PC-9 (cell line): ENCODE results near the gene AKAP6. TPM values are rescaled to one million over a fixed set of nuclear protein-coding genes. Genes with fewer than 3 reads are reported as not detected.

ENCODE experiments used
- BruUV-seq: library from RNA; stranded (reverse); fragments of 400-500 nt; replicated peaks from 2 replicates; lab custom pipeline; 2021; lab: Mats Ljungman, UMichigan
- CTCF ChIA-PET: fragments of 300-600 bp; sonication (Branson Sonifier 250); formaldehyde crosslinking; loops from one replicate; lab custom pipeline; 2022; ENCODE audit warnings: antibody characterized with exemption; lab: Charles Lee
- POLR2A ChIA-PET: fragments of 300-600 bp; sonication (Branson Sonifier 250); formaldehyde crosslinking; loops from one replicate; lab custom pipeline; 2022; ENCODE audit warnings: antibody characterized with exemption; ENCODE audit not compliant: unreplicated experiment; lab: Charles Lee
- DNase-seq, 2 experiments: peaks; one replicate each; pipeline versions ENCODE4 v3.0.0 to v3.0.0-alpha.2; 2015 to 2022; ENCODE audit warnings: mixed read lengths in 1 of 2
- H2AFZ ChIP-seq: fragments of 200-600 bp; sonication (generic); 2 replicates; pipeline ENCODE4 v1.8.1; 2017; ENCODE audit warnings: antibody characterized with exemption
- H3F3A ChIP-seq: fragments of 200-600 bp; sonication (generic); 2 replicates; pipeline ENCODE4 v1.8.1; 2017; ENCODE audit warnings: antibody characterized with exemption, mild to moderate bottlenecking, low read depth; ENCODE audit not compliant: insufficient read depth
- H3K27ac ChIP-seq: fragments of 200-600 bp; sonication (generic); 2 replicates; pipeline ENCODE4 v1.6.1; 2016; ENCODE audit warnings: mixed run types
- H3K27me3 ChIP-seq: fragments of 200-600 bp; sonication (generic); 2 replicates; pipeline ENCODE4 v1.6.1; 2016; ENCODE audit warnings: low read depth, mixed run types; ENCODE audit not compliant: insufficient read depth
- H3K36me3 ChIP-seq: fragments of 200-600 bp; sonication (generic); 2 replicates; pipeline ENCODE4 v1.6.1; 2016; ENCODE audit warnings: low read depth, mixed run types
- H3K4me1 ChIP-seq: fragments of 200-600 bp; sonication (generic); replicated peaks from 2 replicates; pipeline ENCODE4 v1.6.1; 2016; ENCODE audit warnings: mixed run types; ENCODE audit not compliant: insufficient read depth
- H3K4me2 ChIP-seq: fragments of 200-600 bp; sonication (generic); 2 replicates; pipeline ENCODE4 v1.6.1; 2017; ENCODE audit warnings: mixed run types
- H3K4me3 ChIP-seq: fragments of 200-600 bp; sonication (generic); 2 replicates; pipeline ENCODE4 v1.6.1; 2016; ENCODE audit warnings: mixed run types
- H3K79me2 ChIP-seq: fragments of 200-600 bp; sonication (generic); 2 replicates; pipeline ENCODE4 v1.6.1; 2017; ENCODE audit warnings: low read depth, mixed run types
- H3K9me2 ChIP-seq: fragments of 200-600 bp; sonication (generic); 2 replicates; pipeline ENCODE4 v1.8.1; 2017; ENCODE audit warnings: mild to moderate bottlenecking; ENCODE audit not compliant: insufficient read depth
- H3K9me3 ChIP-seq: fragments of 200-600 bp; sonication (generic); 2 replicates; pipeline ENCODE4 v1.8.1; 2016; ENCODE audit warnings: low read depth; ENCODE audit not compliant: insufficient read depth
- H4K20me1 ChIP-seq: fragments of 200-600 bp; sonication (generic); 2 replicates; pipeline ENCODE4 v1.8.1; 2017; ENCODE audit not compliant: insufficient read depth
- CTCF ChIP-seq: fragments of 200-600 bp; sonication (generic); conservative IDR thresholded peaks from 2 replicates; pipeline ENCODE4 v1.6.1; 2017; ENCODE audit warnings: mixed run types, antibody characterized with exemption, mild to moderate bottlenecking, moderate library complexity
- EZH2 ChIP-seq: fragments of 200-600 bp; sonication (generic); IDR thresholded peaks from 2 replicates; pipeline ENCODE4 v1.8.0; 2017; ENCODE audit warnings: antibody characterized with exemption, low read depth
- intact Hi-C: fragments of 100-400 bp; cut with micrococcal nuclease; formaldehyde crosslinking; loops from one replicate; pipeline ENCODE4 v1.10.0; 2022; ENCODE audit not compliant: unreplicated experiment
- total RNA-seq: library from RNA; stranded (reverse); gene quantifications from 2 replicates; pipeline ENCODE4 v1.2.3, GENCODE V29; 2021

Gene AKAP6
- total RNA-seq, 1 experiment from 2014 or later: 2.8 TPM

DNA sequence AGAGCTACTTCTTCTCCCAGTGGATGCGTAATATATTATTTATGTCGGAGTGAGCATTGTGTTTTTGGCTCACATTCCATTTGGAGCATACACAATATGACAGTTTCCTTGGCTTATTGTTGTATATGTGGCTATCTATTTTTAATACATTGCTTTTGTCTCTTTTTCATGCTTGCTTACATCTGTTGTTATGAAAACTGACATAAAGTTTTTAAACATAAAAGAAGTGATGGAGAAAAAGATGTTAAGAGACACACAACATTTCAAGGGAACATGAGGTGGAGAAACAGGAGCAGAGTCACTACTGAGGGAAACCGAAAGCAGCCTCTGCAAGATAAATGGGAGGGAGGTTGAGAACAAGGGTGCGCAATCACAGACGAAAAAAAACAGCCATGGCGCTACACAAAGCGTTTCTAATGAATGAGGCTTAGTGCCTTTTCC, 381.2 kb downstream of the AKAP6 start:
- no peak overlapping the region for H3K27ac ChIP-seq
- no TSS peak for BruUV-seq
- no peaks in the 10 kb centered on the region for H4K20me1 ChIP-seq
- H3K79me2 ChIP-seq: no peaks in the 10 kb centered on the region
- no peak for DNase-seq
- H3K9me2 ChIP-seq: no peaks in the 10 kb centered on the region
- H3K4me3 ChIP-seq: no peak overlapping the region
- intact Hi-C loops: loop anchor here (2.0 to 5.0 kb wide), 2 partner anchors 1083 to 1612 kb away; no protein-coding TSS in a partner anchor
- no peaks in the 10 kb centered on the region for H3K27me3 ChIP-seq
- POLR2A ChIA-PET: no interaction called here
- CTCF ChIA-PET: no interaction called here
- no peak overlapping the region for H2AFZ ChIP-seq
- H3K4me2 ChIP-seq: no peak overlapping the region
- no peaks in the 10 kb centered on the region for H3K36me3 ChIP-seq
- no peaks in the 10 kb centered on the region for H3K4me1 ChIP-seq
- no peaks in the 10 kb centered on the region for H3F3A ChIP-seq
- no peaks in the 10 kb centered on the region for H3K9me3 ChIP-seq
- TF ChIP-seq EZH2 (no peak), CTCF (no peak)

- CTCF ChIA-PET: no interaction called here
- H3K27ac ChIP-seq: no peak overlapping the region
- no peaks in the 10 kb centered on the region for H3K4me1 ChIP-seq
- no peaks in the 10 kb centered on the region for H3F3A ChIP-seq
- TF ChIP-seq CTCF (peak; percentile 72), EZH2 (no peak)
- no peaks in the 10 kb centered on the region for H3K36me3 ChIP-seq
- no peak overlapping the region for H2AFZ ChIP-seq
- DNase-seq: no peak
- no TSS peak for BruUV-seq
- no peak overlapping the region for H3K4me3 ChIP-seq
- no peaks in the 10 kb centered on the region for H3K9me3 ChIP-seq
- no peaks in the 10 kb centered on the region for H4K20me1 ChIP-seq
- no peaks in the 10 kb centered on the region for H3K9me2 ChIP-seq
- no peaks in the 10 kb centered on the region for H3K79me2 ChIP-seq
- no peaks in the 10 kb centered on the region for H3K27me3 ChIP-seq
- H3K4me2 ChIP-seq: no peak overlapping the region
- POLR2A ChIA-PET: interaction anchor here (0.7 kb wide), 1 partner anchor 146 kb away, joined by 4 read pairs; no protein-coding TSS in a partner anchor
- intact Hi-C loops: loop anchor here (1.0 to 5.0 kb wide), 3 partner anchors 721 to 1611 kb away; no protein-coding TSS in a partner anchor
Observed at GRCh38 chr14:32710731-32711680, 381.9 kb downstream of the AKAP6 start.

DNA sequence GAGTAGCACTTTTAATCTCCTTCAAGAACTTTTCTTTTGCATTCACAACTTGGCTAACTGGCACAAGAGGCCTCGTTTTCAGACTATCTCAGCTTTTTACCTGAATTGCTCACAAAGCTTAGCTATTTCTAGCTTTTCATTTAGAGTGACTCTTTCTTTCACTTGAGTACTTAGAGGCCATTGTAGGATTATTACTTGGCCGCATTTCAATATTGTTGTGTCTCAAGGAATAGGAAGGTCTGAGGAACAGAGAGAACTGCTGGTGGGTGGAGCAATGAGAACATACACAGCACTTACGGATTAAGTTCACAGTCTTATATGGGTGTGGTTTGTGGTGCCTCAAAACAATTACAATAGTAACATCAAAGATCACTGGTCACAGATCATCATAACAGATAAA, 384.8 kb downstream of the AKAP6 start:
- no peaks in the 10 kb centered on the region for H3K9me2 ChIP-seq
- CTCF ChIA-PET: no interaction called here
- H3K4me3 ChIP-seq: no peak overlapping the region
- TF ChIP-seq CTCF (no peak), EZH2 (no peak)
- POLR2A ChIA-PET: no interaction called here
- no peak overlapping the region for H3K27ac ChIP-seq
- no peaks in the 10 kb centered on the region for H3K27me3 ChIP-seq
- H3K4me1 ChIP-seq: no peaks in the 10 kb centered on the region
- H3K79me2 ChIP-seq: no peaks in the 10 kb centered on the region
- no peak overlapping the region for H3K4me2 ChIP-seq
- no peaks in the 10 kb centered on the region for H3K9me3 ChIP-seq
- no peaks in the 10 kb centered on the region for H3F3A ChIP-seq
- no peaks in the 10 kb centered on the region for H3K36me3 ChIP-seq
- H4K20me1 ChIP-seq: no peaks in the 10 kb centered on the region
- H2AFZ ChIP-seq: no peak overlapping the region
- BruUV-seq: no TSS peak
- no peak for DNase-seq
- intact Hi-C loops: loop anchor here (5.0 kb wide), 1 partner anchor 1608 kb away; no protein-coding TSS in a partner anchor
